Hepatocyte (in vitro differentiated cells): ENCODE results near the gene HMGXB3. TPM values are rescaled to one million over a fixed set of nuclear protein-coding genes. Genes with fewer than 3 reads are reported as not detected.

Experiments used
- DNase-seq: peaks from one replicate; pipeline ENCODE4 v3.0.0-alpha.2; 2016; ENCODE audit warnings: low spot score
- H2AFZ ChIP-seq: fragments of 200-600 bp; sonication (generic); 2 replicates; pipeline ENCODE4 v1.6.0; 2016; ENCODE audit warnings: antibody characterized with exemption, mild to moderate bottlenecking
- H3K27ac ChIP-seq: fragments of 200-600 bp; sonication (generic); 2 replicates; pipeline ENCODE4 v1.5.1; 2016; ENCODE audit warnings: mild to moderate bottlenecking
- H3K27me3 ChIP-seq: fragments of 200-600 bp; sonication (generic); 2 replicates; pipeline ENCODE4 v1.6.1; 2016
- H3K36me3 ChIP-seq: fragments of 200-600 bp; sonication (generic); replicated peaks from 2 replicates; pipeline ENCODE4 v1.5.1; 2016; ENCODE audit warnings: low read depth; ENCODE audit not compliant: insufficient read depth
- H3K4me1 ChIP-seq: fragments of 200-600 bp; sonication (generic); 2 replicates; pipeline ENCODE4 v1.5.1; 2016; ENCODE audit warnings: mild to moderate bottlenecking, moderate library complexity; ENCODE audit not compliant: insufficient read depth
- H3K4me2 ChIP-seq: fragments of 200-600 bp; sonication (generic); 2 replicates; pipeline ENCODE4 v1.6.0; 2016
- H3K4me3 ChIP-seq: fragments of 200-600 bp; sonication (generic); 2 replicates; pipeline ENCODE4 v1.5.1; 2016; ENCODE audit warnings: mild to moderate bottlenecking
- H3K79me2 ChIP-seq: fragments of 200-600 bp; sonication (generic); 2 replicates; pipeline ENCODE4 v1.6.0; 2017; ENCODE audit warnings: mild to moderate bottlenecking
- H3K9me2 ChIP-seq: fragments of 200-600 bp; sonication (generic); replicated peaks from 2 replicates; pipeline ENCODE4 v1.6.0; 2017; ENCODE audit warnings: mild to moderate bottlenecking; ENCODE audit not compliant: insufficient read depth
- H3K9me3 ChIP-seq: fragments of 200-600 bp; sonication (generic); 2 replicates; pipeline ENCODE4 v1.5.1; 2016; ENCODE audit warnings: low read depth, mild to moderate bottlenecking
- H4K20me1 ChIP-seq: fragments of 200-600 bp; sonication (generic); 2 replicates; pipeline ENCODE4 v1.6.0; 2016; ENCODE audit warnings: mild to moderate bottlenecking; ENCODE audit not compliant: insufficient read depth, poor library complexity, severe bottlenecking
- EZH2 ChIP-seq: fragments of 200-600 bp; sonication (generic); IDR thresholded peaks from 2 replicates; pipeline ENCODE4 v1.6.1; 2016; ENCODE audit warnings: antibody characterized with exemption, mild to moderate bottlenecking, borderline replicate concordance
- EZH2phosphoT487 ChIP-seq: fragments of 200-600 bp; sonication (generic); IDR thresholded peaks from one replicate; pipeline ENCODE4 v1.6.1; 2018; ENCODE audit warnings: antibody characterized with exemption, mild to moderate bottlenecking, low read depth, moderate library complexity; ENCODE audit not compliant: unreplicated experiment, severe bottlenecking
- WGBS: methylation state at CpG from one replicate; pipeline ENCODE4 v1.1.6; 2016; ENCODE audit warnings: low lambda C conversion rate; ENCODE audit errors: missing lambda C conversion rate; 5-methylcytosine and 5-hydroxymethylcytosine counted together
- polyA plus RNA-seq: library from polyadenylated mRNA; unstranded; fragments of >200 nt; fragmentation: Nextera tagmentation; extraction: Ambion mirVana; gene quantifications from 2 replicates; pipeline ENCODE4 v1.2.1, GENCODE V29; 2016
- total RNA-seq: library from RNA; depleted of rRNA; stranded (reverse); fragments of >200 nt; gene quantifications from 2 replicates; pipeline ENCODE4 v1.2.3, GENCODE V29; 2014
- TF ChIP-seq, protein P1 (sequence below): fragments of 200-600 bp; sonication (generic); IDR thresholded peaks from 2 replicates; pipeline ENCODE4 v1.5.1; 2016; ENCODE audit warnings: antibody characterized with exemption, mild to moderate bottlenecking; ENCODE audit not compliant: poor library complexity

HMGXB3 gene
- total and polyA plus RNA-seq, 2 experiments from 2014 or later, result 24.6 to 47.5 TPM

DNA sequence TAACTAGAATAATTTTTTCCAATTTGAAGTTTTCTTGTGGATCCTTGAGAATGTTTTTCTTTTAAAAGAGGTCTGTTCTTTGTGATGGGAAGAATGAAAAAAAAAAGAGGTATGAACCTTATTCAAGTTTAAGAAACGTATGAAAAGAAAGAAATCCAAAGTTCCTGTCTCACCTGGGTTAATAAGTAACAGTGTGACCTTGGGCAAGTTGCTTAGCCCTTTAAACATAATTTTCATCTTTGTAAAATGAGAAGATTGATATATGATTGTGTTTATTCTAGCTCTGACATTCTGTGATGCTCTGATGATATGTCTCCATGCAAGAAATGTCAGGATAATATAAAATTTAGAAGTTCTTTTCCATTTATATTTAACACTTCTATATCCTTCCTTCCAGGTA, 20.6 kb upstream of the HMGXB3 start:
- H3K27ac ChIP-seq, result peak overlapping the region; percentile 25
- TF ChIP-seq EZH2phosphoT487 (no peak), EZH2 (no peak)
- TF ChIP-seq, protein P1, sequence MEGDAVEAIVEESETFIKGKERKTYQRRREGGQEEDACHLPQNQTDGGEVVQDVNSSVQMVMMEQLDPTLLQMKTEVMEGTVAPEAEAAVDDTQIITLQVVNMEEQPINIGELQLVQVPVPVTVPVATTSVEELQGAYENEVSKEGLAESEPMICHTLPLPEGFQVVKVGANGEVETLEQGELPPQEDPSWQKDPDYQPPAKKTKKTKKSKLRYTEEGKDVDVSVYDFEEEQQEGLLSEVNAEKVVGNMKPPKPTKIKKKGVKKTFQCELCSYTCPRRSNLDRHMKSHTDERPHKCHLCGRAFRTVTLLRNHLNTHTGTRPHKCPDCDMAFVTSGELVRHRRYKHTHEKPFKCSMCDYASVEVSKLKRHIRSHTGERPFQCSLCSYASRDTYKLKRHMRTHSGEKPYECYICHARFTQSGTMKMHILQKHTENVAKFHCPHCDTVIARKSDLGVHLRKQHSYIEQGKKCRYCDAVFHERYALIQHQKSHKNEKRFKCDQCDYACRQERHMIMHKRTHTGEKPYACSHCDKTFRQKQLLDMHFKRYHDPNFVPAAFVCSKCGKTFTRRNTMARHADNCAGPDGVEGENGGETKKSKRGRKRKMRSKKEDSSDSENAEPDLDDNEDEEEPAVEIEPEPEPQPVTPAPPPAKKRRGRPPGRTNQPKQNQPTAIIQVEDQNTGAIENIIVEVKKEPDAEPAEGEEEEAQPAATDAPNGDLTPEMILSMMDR, result no peak
- no peak overlapping the region for H3K4me3 ChIP-seq
- H3K79me2 ChIP-seq, result peaks cover 58% of the 10 kb centered on the region
- H2AFZ ChIP-seq, result no peak overlapping the region
- WGBS, result 81% methylated on average over 1 of the region's 1 CpG
- H4K20me1 ChIP-seq, result peaks cover 7% of the 10 kb centered on the region
- peak overlapping the region; percentile 36 for H3K4me2 ChIP-seq
- peaks cover 25% of the 10 kb centered on the region for H3K4me1 ChIP-seq
- H3K27me3 ChIP-seq, result no peaks in the 10 kb centered on the region
- no peaks in the 10 kb centered on the region for H3K9me2 ChIP-seq
- H3K36me3 ChIP-seq, result peaks cover 3% of the 10 kb centered on the region
- H3K9me3 ChIP-seq, result no peaks in the 10 kb centered on the region
- DNase-seq, result no peak

DNA sequence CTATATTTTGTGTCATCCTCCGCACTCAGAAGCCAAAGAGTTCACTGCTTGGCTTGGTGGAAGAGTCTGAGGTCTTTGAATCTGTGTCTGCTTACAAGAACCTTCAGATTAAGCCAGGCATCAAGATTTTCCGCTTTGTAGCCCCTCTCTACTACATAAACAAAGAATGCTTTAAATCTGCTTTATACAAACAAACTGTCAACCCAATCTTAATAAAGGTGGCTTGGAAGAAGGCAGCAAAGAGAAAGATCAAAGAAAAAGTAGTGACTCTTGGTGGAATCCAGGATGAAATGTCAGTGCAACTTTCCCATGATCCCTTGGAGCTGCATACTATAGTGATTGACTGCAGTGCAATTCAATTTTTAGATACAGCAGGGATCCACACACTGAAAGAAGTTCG, 19.3 kb upstream of the HMGXB3 start:
- H3K36me3 ChIP-seq, result peaks cover 3% of the 10 kb centered on the region

DNA sequence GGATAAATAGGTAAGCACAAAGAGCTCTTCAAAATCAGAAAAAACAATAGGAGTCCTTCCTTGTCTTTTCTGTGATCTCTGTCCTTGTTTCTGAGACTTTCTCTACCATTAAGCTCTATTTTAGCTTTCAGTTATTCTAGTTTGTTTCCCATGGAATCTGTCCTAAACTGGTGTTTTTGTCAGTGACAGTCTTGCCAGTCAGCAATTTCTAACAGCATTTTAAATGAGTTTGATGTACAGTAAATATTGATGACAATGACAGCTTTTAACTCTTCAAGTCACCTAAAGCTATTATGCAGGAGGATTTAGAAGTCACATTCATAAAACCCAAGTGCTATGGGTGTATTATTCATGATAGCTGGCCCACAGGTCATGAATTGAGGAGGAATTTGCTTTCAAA, 18.0 kb upstream of the HMGXB3 start:
- Histone ChIP-seq H3K27me3 (no peaks in the 10 kb centered on the region), H3K79me2 (peaks cover 37% of the 10 kb centered on the region), H3K4me1 (peaks cover 19% of the 10 kb centered on the region), H3K4me2 (no peak overlapping the region), H2AFZ (no peak overlapping the region), H3K4me3 (no peak overlapping the region), H3K27ac (no peak overlapping the region), H3K9me3 (no peaks in the 10 kb centered on the region), H4K20me1 (no peaks in the 10 kb centered on the region), H3K36me3 (peaks cover 3% of the 10 kb centered on the region), H3K9me2 (no peaks in the 10 kb centered on the region)
- no peak for DNase-seq
- no peak for TF ChIP-seq EZH2phosphoT487
- TF ChIP-seq, protein P1, result no peak

More for the DNA sequence above, 19.3 kb upstream of the HMGXB3 start:
- no peak for DNase-seq
- Histone ChIP-seq H4K20me1 (no peaks in the 10 kb centered on the region), H2AFZ (no peak overlapping the region), H3K4me2 (no peak overlapping the region), H3K4me3 (no peak overlapping the region), H3K27ac (peak overlapping the region; percentile 41), H3K4me1 (peaks cover 19% of the 10 kb centered on the region), H3K27me3 (no peaks in the 10 kb centered on the region), H3K9me2 (no peaks in the 10 kb centered on the region), H3K79me2 (peaks cover 48% of the 10 kb centered on the region), H3K9me3 (no peaks in the 10 kb centered on the region)
- WGBS, result 62% methylated on average over 3 of the region's 3 CpGs
- TF ChIP-seq EZH2 (no peak), EZH2phosphoT487 (no peak)
- TF ChIP-seq, protein P1, result no peak

DNA sequence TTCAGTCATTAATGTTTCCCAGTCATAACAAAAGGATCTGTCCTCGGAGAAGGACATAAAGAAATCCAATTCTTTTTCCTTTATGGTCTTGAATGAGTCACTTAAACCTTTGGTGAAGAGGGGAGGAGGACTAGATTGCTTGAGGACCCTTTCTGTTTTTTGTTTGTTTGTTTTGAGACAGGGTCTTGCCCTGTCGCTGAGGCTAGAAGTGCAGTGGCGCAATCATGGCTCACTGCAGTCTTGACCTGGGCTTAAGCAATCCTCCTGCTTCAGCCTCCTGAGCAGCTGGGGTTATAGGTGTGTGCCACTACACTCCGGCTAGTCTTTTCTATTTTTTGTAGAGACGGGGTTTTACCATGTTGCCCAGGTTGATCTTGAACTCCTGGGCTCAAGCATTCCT, 12.4 kb upstream of the HMGXB3 start:
- Histone ChIP-seq H3K4me1 (peaks cover 5% of the 10 kb centered on the region), H4K20me1 (no peaks in the 10 kb centered on the region), H3K4me3 (no peak overlapping the region), H3K4me2 (no peak overlapping the region), H3K27ac (peak overlapping the region; percentile 33), H3K27me3 (no peaks in the 10 kb centered on the region), H3K79me2 (no peaks in the 10 kb centered on the region), H3K36me3 (no peaks in the 10 kb centered on the region), H3K9me2 (no peaks in the 10 kb centered on the region), H2AFZ (no peak overlapping the region), H3K9me3 (no peaks in the 10 kb centered on the region)
- no peak for DNase-seq
- no peak for TF ChIP-seq EZH2
- TF ChIP-seq, protein P1, result no peak
- 76% methylated on average over 5 of the region's 5 CpGs for WGBS
